Kidney (tissue), 22 donors: ENCODE results near the gene PICALM. TPM values are rescaled to one million over a fixed set of nuclear protein-coding genes. Genes with fewer than 3 reads are reported as not detected.

Source experiments
- DNase-seq, 5 donors: peaks; one replicate each; pipeline ENCODE4 v3.0.0-alpha.2; 2013 to 2020
- FAIRE-seq: peaks from 2 replicates; lab custom pipeline; 2012; peaks lifted over from hg19 to GRCh38; lab: Jason Lieb, UNC
- H3K27ac ChIP-seq, 2 donors: one replicate each; pipeline ENCODE4 v1.7.0; 2013; ENCODE audit warnings: low read depth in 2 of 2, low read length in 2 of 2, inconsistent platforms in 1 of 2
- H3K27me3 ChIP-seq: one replicate; pipeline ENCODE4 v1.7.1; 2013; ENCODE audit warnings: low read length, inconsistent platforms; ENCODE audit not compliant: control insufficient read depth, insufficient read depth
- H3K36me3 ChIP-seq, 3 donors: one replicate each; pipeline versions ENCODE4 v1.7.0 to v1.7.1; 2013; ENCODE audit warnings: low read length in 3 of 3, control low read depth in 1 of 3, inconsistent platforms in 1 of 3; ENCODE audit not compliant: insufficient read depth in 3 of 3, control insufficient read depth in 2 of 3
- H3K4me1 ChIP-seq, 3 donors: one replicate each; pipeline versions ENCODE4 v1.7.0 to v1.7.1; 2013; ENCODE audit warnings: low read length in 3 of 3, inconsistent platforms in 1 of 3, low read depth in 1 of 3; ENCODE audit not compliant: control insufficient read depth in 2 of 3, insufficient read depth in 2 of 3
- H3K4me3 ChIP-seq, 3 donors: one replicate each; pipeline versions ENCODE4 v1.7.0 to v1.8.1; 2013; ENCODE audit warnings: low read length in 3 of 3, control low read depth in 1 of 3, inconsistent platforms in 1 of 3
- H3K9ac ChIP-seq, 3 donors: one replicate each; pipeline versions ENCODE4 v1.7.0 to v1.7.1; 2013; ENCODE audit warnings: low read length in 3 of 3, control low read depth in 1 of 3, inconsistent platforms in 1 of 3
- H3K9me3 ChIP-seq, 3 donors: one replicate each; pipeline versions ENCODE4 v1.7.0 to v1.7.1; 2013; ENCODE audit warnings: low read length in 3 of 3, control low read depth in 1 of 3, inconsistent platforms in 1 of 3; ENCODE audit not compliant: control insufficient read depth in 2 of 3, insufficient read depth in 1 of 3
- CTCF ChIP-seq: IDR thresholded peaks from 3 replicates; pipeline ENCODE4 v1.5.1; 2012; ENCODE audit warnings: mild to moderate bottlenecking, moderate library complexity, borderline replicate concordance; ENCODE audit not compliant: insufficient read depth; ENCODE audit errors: extremely low read depth
- intact Hi-C: fragments of 100-400 bp; cut with DNase I; formaldehyde crosslinking; loops from one replicate; pipeline ENCODE4 v1.11.1; 2022
- long read RNA-seq, 10 donors: library from polyadenylated mRNA in 1 of 10; unstranded in 1 of 10; transcript quantifications; one replicate each; pipeline ENCODE4 v2.0.0 and lab custom pipeline, GENCODE V29; 2021 to 2026
- polyA plus RNA-seq: library from polyadenylated mRNA; stranded (reverse); fragments of 350-450 nt; fragmentation: Illumina TruSeq; extraction: RNeasy Lipid Tissue Mini Kit (QIAGEN cat#74804); gene quantifications from one replicate; pipeline ENCODE4 v1.2.3, GENCODE V29; 2014; ENCODE audit warnings: low read depth, low replicate concordance; ENCODE audit not compliant: insufficient read depth
- total RNA-seq: library from RNA; stranded (reverse); fragmentation: NEBNext Ultra II Directional; extraction: Animal tissue kit (Norgen Biotek cat#: 25700); gene quantifications from one replicate; pipeline ENCODE4 v1.2.1, GENCODE V29; 2021
- donor health status: control.
- donor health status: control.
- donor health status: control.
- donor health status: control.
- donor health status: control.
- donor health status: DM: yes; HTN: yes; CAD: no.
- donor health status: Normal renal cell carcinoma (clear cell type).

The PICALM gene
- total RNA-seq (244 TPM), polyA plus RNA-seq (118 TPM)
- long read RNA-seq, donor 1, transcript PICALM-205 (3 exons, 738 nt): major isoform, 9 of 16 reads
- long read RNA-seq, donor 1, transcript PICALM-219 (20 exons, 3,474 nt): minor isoform, 7 of 16 reads
- long read RNA-seq, donor 1, partial matches to known transcripts: 0 of 16 reads
- long read RNA-seq, donor 1, other reads (novel, unspliced or antisense): 0 of 16 reads
- long read RNA-seq, donor 2, transcript PICALM-219 (20 exons, 3,474 nt): major isoform, 11 of 85 reads
- long read RNA-seq, donor 2, transcript PICALM-205 (3 exons, 738 nt): major isoform, 11 of 85 reads
- long read RNA-seq, donor 2, partial matches to known transcripts: 57 of 85 reads
- long read RNA-seq, donor 2, other reads (novel, unspliced or antisense): 5 of 85 reads
- long read RNA-seq, donor 3, transcript PICALM-205 (3 exons, 738 nt): major isoform, 7 of 25 reads
- long read RNA-seq, donor 3, partial matches to known transcripts: 5 of 25 reads
- long read RNA-seq, donor 3, other reads (novel, unspliced or antisense): 7 of 25 reads
- long read RNA-seq, donor 4, transcript PICALM-205 (3 exons, 738 nt): minor isoform, 9 of 22 reads
- long read RNA-seq, donor 4, transcript PICALM-219 (20 exons, 3,474 nt): major isoform, 13 of 22 reads
- long read RNA-seq, donor 4, partial matches to known transcripts: 0 of 22 reads
- long read RNA-seq, donor 4, other reads (novel, unspliced or antisense): 0 of 22 reads
- long read RNA-seq, donor 5, partial matches to known transcripts: 0 of 2 reads
- long read RNA-seq, donor 5, other reads (novel, unspliced or antisense): 0 of 2 reads
- long read RNA-seq, donor 6, transcript PICALM-219 (20 exons, 3,474 nt): major isoform, 10 of 89 reads
- long read RNA-seq, donor 6, transcript PICALM-205 (3 exons, 738 nt): minor isoform, 9 of 89 reads
- long read RNA-seq, donor 6, partial matches to known transcripts: 61 of 89 reads
- long read RNA-seq, donor 6, other reads (novel, unspliced or antisense): 7 of 89 reads
- long read RNA-seq, donor 7, transcript PICALM-219 (20 exons, 3,474 nt): major isoform, 15 of 86 reads
- long read RNA-seq, donor 7, partial matches to known transcripts: 9 of 86 reads
- long read RNA-seq, donor 7, other reads (novel, unspliced or antisense): 58 of 86 reads
- long read RNA-seq, donor 8, transcript PICALM-219 (20 exons, 3,474 nt): minor isoform, 5 of 19 reads
- long read RNA-seq, donor 8, transcript PICALM-205 (3 exons, 738 nt): major isoform, 13 of 19 reads
- long read RNA-seq, donor 8, partial matches to known transcripts: 0 of 19 reads
- long read RNA-seq, donor 8, other reads (novel, unspliced or antisense): 0 of 19 reads
- long read RNA-seq, donor 9, partial matches to known transcripts: 9 of 13 reads
- long read RNA-seq, donor 9, other reads (novel, unspliced or antisense): 0 of 13 reads
- long read RNA-seq, donor 10, transcript PICALM-205 (3 exons, 738 nt): major isoform, 11 of 31 reads
- long read RNA-seq, donor 10, partial matches to known transcripts: 10 of 31 reads
- long read RNA-seq, donor 10, other reads (novel, unspliced or antisense): 6 of 31 reads

GRCh38 chr11:86068951-86069407, at the start of gene PICALM:
TSS of gene PICALM (minus strand) at chr11:86069084. CDS start at chr11:86068780, 304 bp downstream.
- no peaks in the 10 kb centered on the region for H3K36me3 ChIP-seq
- FAIRE-seq: no peak

GRCh38 chr11:86118253-86118652, 49.4 kb upstream of the PICALM start:
- Histone ChIP-seq H3K27ac (peak overlapping the region; percentile 14 to 48), H3K27me3 (no peaks in the 10 kb centered on the region), H3K9ac (no peak overlapping the region), H3K4me1 (peaks cover 6 to 32% (median 10%) of the 10 kb centered on the region in 3 donors), H3K36me3 (no peaks in the 10 kb centered on the region), H3K9me3 (no peaks in the 10 kb centered on the region), H3K4me3 (no peak overlapping the region)
- TF ChIP-seq CTCF: no peak
- DNase-seq: no peak
- intact Hi-C loops: no loop called here
- no peak for FAIRE-seq

More at GRCh38 chr11:86068951-86069407, at the start of gene PICALM:
- Histone ChIP-seq H3K27ac (peak within 1 kb of the TSS; percentile 97 to 99), H3K4me3 (peak within 1 kb of the TSS; percentile 87 to 100 (median 93)), H3K9me3 (no peaks in the 10 kb centered on the region), H3K4me1 (peaks cover 6 to 16% (median 7%) of the 10 kb centered on the region in 3 donors), H3K27me3 (no peaks in the 10 kb centered on the region), H3K9ac (peak within 1 kb of the TSS; percentile 87 to 98 (median 93))
- intact Hi-C loops: no loop called here
- TF ChIP-seq CTCF: no peak
- peak; percentile 99 to 100 (median 99) for DNase-seq

GRCh38 chr11:86117712-86118063, 48.8 kb upstream of the PICALM start:
- Histone ChIP-seq H3K4me1 (peaks cover 6 to 30% (median 10%) of the 10 kb centered on the region in 3 donors), H3K9me3 (no peaks in the 10 kb centered on the region), H3K27ac (peak overlapping the region in 1 of 2 donors; percentile 48), H3K27me3 (no peaks in the 10 kb centered on the region), H3K36me3 (no peaks in the 10 kb centered on the region), H3K4me3 (no peak overlapping the region), H3K9ac (no peak overlapping the region)
- DNase-seq (no peak), FAIRE-seq (no peak)
- no peak for TF ChIP-seq CTCF
- intact Hi-C loops: no loop called here
